Kidney tubule cell (primary cell): Measurements from ENCODE around the gene MRPS17.

Experiments
- DNase-seq: peaks from one replicate; pipeline ENCODE4 v3.0.0-alpha.2; 2018; ENCODE audit warnings: low spot score

Gene MRPS17

DNA sequence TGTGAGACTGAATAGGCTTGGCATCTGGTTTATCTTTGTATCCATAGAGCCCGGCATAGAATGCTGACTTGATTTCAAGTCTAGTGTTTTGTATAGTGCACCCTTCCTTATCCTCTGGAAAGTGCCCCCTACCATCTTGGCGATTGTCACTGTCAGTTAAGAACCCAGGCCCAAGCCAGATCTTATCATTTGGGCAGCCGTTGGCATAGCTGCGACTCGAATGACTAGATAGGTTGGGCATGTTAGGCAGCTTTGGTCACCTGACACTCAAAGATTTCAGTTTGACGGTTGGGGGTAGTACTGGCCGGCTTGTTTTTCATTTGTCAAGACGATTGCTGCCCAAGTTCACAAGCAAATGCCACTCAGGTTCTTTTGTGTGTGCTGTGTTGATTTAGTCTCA, 19.3 kb downstream of the MRPS17 start:
- peak; percentile 44 for DNase-seq

DNA sequence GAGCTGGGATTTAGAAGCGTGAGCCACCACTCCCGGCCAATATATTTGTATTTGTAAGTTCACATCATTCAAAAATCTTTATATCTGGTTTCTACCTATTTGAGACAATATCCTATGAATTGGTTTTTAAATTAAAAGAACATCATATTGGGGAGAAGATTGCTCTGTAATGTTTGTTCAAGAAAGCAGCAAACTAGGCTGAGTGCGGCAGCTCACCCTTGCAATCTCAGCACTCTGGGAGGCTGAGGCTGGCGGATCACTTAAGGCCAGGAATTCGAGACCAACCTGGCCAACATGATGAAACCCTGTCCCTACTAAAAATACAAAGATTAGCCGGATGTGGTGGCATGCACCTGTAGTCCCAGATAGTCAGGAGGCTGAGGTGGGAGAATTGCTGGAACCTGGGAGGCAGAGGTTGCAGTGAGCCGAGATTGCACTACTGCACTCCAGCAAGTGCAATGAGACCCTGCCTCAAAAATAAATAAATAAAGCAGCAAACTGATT, 22.1 kb downstream of the MRPS17 start:
- DNase-seq, result no peak

DNA sequence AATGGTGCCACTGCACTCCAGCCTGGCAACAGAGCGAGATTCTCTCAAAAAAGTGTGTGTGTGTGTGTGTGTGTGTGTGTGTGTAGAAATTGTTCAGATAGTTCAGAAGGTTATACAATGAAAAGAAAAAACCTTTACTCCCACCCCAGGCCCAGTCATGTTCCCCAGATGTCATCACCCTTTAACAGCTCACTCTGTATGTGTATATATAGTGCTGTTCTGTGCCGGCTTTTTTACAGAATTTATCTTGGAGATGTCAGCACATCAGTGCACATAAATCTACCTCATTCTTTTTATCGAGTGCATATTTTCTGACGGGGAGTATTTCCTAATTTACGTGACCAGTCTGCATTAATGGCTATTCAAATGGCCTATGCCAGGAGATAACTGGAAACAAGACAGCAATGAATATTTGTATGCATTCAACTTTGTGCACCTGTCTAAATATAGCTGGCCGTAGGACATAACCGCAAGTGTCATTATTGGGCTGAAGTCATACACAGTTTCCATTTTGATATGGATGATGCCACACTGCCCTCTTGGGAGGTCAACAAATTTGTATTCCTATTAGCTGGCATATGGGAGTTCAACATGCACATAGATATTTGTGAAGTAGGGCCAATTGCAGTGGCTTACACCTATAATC, 24.4 kb downstream of the MRPS17 start:
- DNase-seq, result no peak

DNA sequence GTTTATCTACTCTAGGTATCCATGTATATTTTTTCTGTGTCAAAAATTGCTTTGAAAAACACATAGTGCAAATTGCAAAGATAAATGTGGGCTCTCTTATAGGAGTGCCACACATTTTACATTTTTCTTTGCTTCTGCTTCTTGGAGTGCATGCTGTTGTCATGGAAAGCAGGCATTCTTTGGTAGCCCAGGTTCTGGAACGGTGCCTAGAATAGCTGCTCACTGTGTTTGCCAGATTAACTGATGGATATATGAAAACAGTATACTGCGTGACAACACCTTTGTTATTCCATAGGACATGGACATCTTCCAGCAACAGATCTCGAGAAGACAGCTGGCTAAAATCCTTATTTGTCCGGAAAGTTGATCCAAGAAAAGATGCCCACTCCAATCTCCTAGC, 26.2 kb downstream of the MRPS17 start:
- peak; percentile 54 for DNase-seq

DNA sequence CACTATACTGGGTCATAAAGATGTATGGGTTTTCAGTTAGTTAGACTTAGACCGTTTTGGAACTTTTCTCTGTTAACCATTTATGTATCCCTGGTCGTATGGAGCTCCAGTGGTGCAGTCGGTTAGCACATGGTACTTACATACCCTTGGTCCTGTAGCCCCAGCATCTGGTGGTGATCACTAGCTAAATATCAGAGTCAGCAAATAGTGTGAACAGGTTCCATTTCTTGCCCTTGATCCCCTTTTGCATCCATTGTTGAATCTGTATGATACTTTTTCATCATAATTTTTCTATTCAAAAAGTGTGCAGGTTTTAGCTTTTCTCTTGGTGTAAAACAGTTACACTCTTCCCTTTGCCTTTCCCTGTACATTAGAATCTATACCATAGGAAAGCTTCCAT, 28.6 kb downstream of the MRPS17 start:
- no peak for DNase-seq

DNA sequence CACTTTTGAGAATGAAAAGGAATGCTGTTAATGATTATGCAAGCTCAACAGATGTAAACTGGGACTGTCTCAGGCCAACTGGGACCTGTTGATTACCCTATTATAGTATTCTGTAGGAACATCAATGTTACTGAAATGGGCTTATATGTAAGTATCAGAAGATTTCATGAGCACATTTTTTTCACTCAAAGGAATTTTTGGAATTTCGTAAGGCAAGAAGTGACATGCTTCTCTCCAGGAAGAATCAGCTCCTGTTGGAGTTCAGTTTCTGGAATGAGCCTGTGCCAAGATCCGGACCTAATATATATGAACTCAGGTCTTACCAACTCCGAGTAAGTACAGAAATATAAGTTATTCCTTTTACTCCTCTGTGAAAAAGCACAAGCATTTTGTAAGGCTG, 31.9 kb downstream of the MRPS17 start:
- peak; percentile 16 for DNase-seq

DNA sequence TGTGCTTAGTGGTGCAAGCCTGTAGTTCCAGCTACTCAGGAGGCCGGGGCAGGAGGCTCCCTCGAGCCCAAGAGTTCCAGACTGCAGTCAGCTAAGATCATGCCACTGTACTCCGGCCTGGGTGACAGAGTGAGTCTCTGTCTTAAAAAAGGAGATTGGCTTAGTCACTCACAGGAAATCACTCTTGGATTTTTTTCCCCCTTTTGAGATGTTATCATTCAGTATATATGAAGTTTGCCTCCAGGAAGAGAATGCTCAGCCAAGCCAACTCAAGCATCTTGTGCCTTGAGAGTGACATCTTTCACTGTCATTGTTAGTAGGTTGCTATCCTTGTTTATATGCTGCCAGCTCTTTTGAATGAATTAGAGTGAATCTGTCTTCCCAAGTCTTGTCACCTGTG, 40.7 kb downstream of the MRPS17 start:
- DNase-seq, result no peak

DNA sequence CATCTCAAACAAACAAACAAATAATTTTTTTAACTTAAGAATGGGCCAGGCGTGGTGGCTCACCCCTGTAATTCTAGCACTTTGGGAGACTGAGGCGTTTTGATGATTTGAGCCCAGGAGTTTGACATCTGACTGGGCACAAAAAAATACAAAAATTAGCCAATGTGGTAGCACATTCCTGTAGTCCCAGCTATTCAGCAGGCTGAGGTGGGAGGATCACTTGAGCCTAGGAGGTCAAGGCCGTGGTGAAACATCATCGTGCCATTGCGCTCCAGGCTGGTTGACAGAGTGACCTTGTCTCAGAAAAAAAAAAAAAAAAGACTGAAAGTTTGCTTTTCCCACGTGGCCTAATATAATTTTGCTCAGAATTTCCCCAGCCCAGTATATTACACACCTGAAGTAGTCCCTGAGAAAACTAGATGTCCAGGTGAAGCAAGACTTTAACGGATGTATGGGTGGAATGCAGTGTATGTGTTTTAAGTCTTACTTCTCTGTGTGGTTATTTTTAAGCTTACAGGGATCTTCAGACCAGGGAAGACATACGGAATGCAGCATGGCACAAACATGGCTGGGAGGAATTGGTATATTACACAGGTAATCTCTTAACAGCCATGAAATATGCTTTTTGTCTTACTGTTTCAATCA, 45.3 kb downstream of the MRPS17 start:
- no peak for DNase-seq

DNA sequence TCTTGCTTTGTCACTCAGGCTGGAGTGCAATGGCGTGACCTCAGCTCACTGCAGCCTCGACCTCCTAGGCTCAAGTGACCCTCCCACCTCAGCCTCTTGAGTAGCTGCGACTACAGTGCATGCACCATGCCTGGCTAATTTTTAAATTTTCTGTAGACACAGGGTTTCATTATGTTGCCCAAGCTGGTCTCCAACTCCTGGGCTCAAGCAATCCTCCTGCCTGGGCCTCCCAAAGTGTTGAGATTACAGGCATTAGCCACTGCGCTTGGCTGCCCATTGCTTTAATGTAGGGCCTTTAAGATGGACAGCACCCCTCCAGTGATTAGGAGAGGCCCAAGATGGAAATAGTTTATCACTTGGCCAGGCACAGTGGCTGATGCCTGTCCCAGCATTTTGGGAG, 52.1 kb downstream of the MRPS17 start:
- no peak for DNase-seq
